BLaER1 (cell line): ENCODE measurements around the gene PITPNC1.
"Not testable (repeated sequence)": the region's sequence is repeated elsewhere in the genome, so short reads cannot be mapped to it uniquely, and the experiment has no call there.

Source experiments
- H3K27ac ChIP-seq: shearing (Covaris generic); formaldehyde crosslinking; 2 replicates; pipeline ENCODE4 v1.8.1; 2022
- H3K27me3 ChIP-seq: shearing (Covaris generic); formaldehyde crosslinking; 2 replicates; pipeline ENCODE4 v1.8.1; 2022
- H3K36me3 ChIP-seq: shearing (Covaris generic); formaldehyde crosslinking; 2 replicates; pipeline ENCODE4 v1.8.1; 2022
- H3K4me1 ChIP-seq: shearing (Covaris generic); formaldehyde crosslinking; 2 replicates; pipeline ENCODE4 v1.8.1; 2022
- H3K4me2 ChIP-seq: shearing (Covaris generic); formaldehyde crosslinking; 2 replicates; pipeline ENCODE4 v1.8.1; 2022
- H3K4me3 ChIP-seq: shearing (Covaris generic); formaldehyde crosslinking; 2 replicates; pipeline ENCODE4 v1.8.1; 2022
- H3K9ac ChIP-seq: shearing (Covaris generic); formaldehyde crosslinking; 2 replicates; pipeline ENCODE4 v1.8.1; 2022
- H3K9me3 ChIP-seq: shearing (Covaris generic); formaldehyde crosslinking; 2 replicates; pipeline ENCODE4 v1.8.1; 2022
- H4K20me1 ChIP-seq: shearing (Covaris generic); formaldehyde crosslinking; 2 replicates; pipeline ENCODE4 v1.8.1; 2022
- Cebpa-rat ChIP-seq: shearing (Covaris generic); IDR thresholded peaks from 2 replicates; pipeline ENCODE4 v1.8.1; 2022

PITPNC1 gene

GRCh38 chr17:67700037-67700724 is 323.1 kb downstream of the PITPNC1 start:
- peak; percentile 82 for TF ChIP-seq Cebpa-rat

GRCh38 chr17:67700725-67701119 is 323.6 kb downstream of the PITPNC1 start:
- no peaks in the 10 kb centered on the region for H3K36me3 ChIP-seq
- H3K27me3 ChIP-seq = peaks cover 28% of the 10 kb centered on the region
- no peak overlapping the region for H3K4me3 ChIP-seq
- peak overlapping the region; percentile 79; the same call in 1 of the 2 replicates for H3K4me2 ChIP-seq
- no peak for TF ChIP-seq Cebpa-rat
- H3K9ac ChIP-seq = no peak overlapping the region
- H4K20me1 ChIP-seq = no peaks in the 10 kb centered on the region
- H3K9me3 ChIP-seq = peaks cover 17% of the 10 kb centered on the region
- H3K4me1 ChIP-seq = peaks cover 68% of the 10 kb centered on the region
- peak overlapping the region; percentile 88 for H3K27ac ChIP-seq

More at GRCh38 chr17:67700037-67700724, 323.1 kb downstream of the PITPNC1 start:
- no peaks in the 10 kb centered on the region for H4K20me1 ChIP-seq
- no peaks in the 10 kb centered on the region for H3K36me3 ChIP-seq
- peaks cover 73% of the 10 kb centered on the region for H3K4me1 ChIP-seq
- H3K27me3 ChIP-seq = peaks cover 28% of the 10 kb centered on the region
- H3K9ac ChIP-seq = peak overlapping the region; percentile 80
- H3K4me2 ChIP-seq = peak overlapping the region; percentile 79
- peak overlapping the region; percentile 88 for H3K27ac ChIP-seq
- peaks cover 16% of the 10 kb centered on the region for H3K9me3 ChIP-seq
- peak overlapping the region; percentile 54 for H3K4me3 ChIP-seq

- not testable (repeated sequence) for H3K9ac ChIP-seq, H4K20me1 ChIP-seq, H3K36me3 ChIP-seq, H3K27ac ChIP-seq, H3K4me2 ChIP-seq, H3K4me3 ChIP-seq
- H3K27me3 ChIP-seq = peaks cover 28% of the 10 kb centered on the region
- H3K4me1 ChIP-seq = peaks cover 50% of the 10 kb centered on the region
- peaks cover 17% of the 10 kb centered on the region for H3K9me3 ChIP-seq
These were observed 325.8 kb downstream of the PITPNC1 start for GRCh38 chr17:67702861-67703260.

GRCh38 chr17:67707442-67707841 is 330.4 kb downstream of the PITPNC1 start:
- no peak for TF ChIP-seq Cebpa-rat
- no peaks in the 10 kb centered on the region for H3K36me3 ChIP-seq
- H4K20me1 ChIP-seq = no peaks in the 10 kb centered on the region
- peaks cover 17% of the 10 kb centered on the region for H3K4me1 ChIP-seq
- H3K4me3 ChIP-seq = no peak overlapping the region
- no peak overlapping the region for H3K4me2 ChIP-seq
- H3K27me3 ChIP-seq = no peaks in the 10 kb centered on the region
- no peak overlapping the region for H3K27ac ChIP-seq
- H3K9me3 ChIP-seq = peaks cover 17% of the 10 kb centered on the region
- no peak overlapping the region for H3K9ac ChIP-seq

- peak overlapping the region; percentile 13; the same call in 1 of the 2 replicates for H3K4me2 ChIP-seq
These were observed 331.3 kb downstream of the PITPNC1 start for GRCh38 chr17:67708378-67708777.

GRCh38 chr17:67711916-67712315 is 334.8 kb downstream of the PITPNC1 start:
- no peaks in the 10 kb centered on the region for H4K20me1 ChIP-seq
- no peak overlapping the region for H3K9ac ChIP-seq
- peaks cover 16% of the 10 kb centered on the region for H3K9me3 ChIP-seq
- H3K27me3 ChIP-seq = no peaks in the 10 kb centered on the region
- H3K27ac ChIP-seq = no peak overlapping the region
- peaks cover 36% of the 10 kb centered on the region for H3K4me1 ChIP-seq
- H3K4me2 ChIP-seq = no peak overlapping the region
- no peak for TF ChIP-seq Cebpa-rat
- no peak overlapping the region for H3K4me3 ChIP-seq
- no peaks in the 10 kb centered on the region for H3K36me3 ChIP-seq

More at GRCh38 chr17:67708378-67708777, 331.3 kb downstream of the PITPNC1 start:
- H4K20me1 ChIP-seq = no peaks in the 10 kb centered on the region
- H3K27me3 ChIP-seq = no peaks in the 10 kb centered on the region
- H3K36me3 ChIP-seq = no peaks in the 10 kb centered on the region
- no peak overlapping the region for H3K4me3 ChIP-seq
- H3K9ac ChIP-seq = no peak overlapping the region
- H3K27ac ChIP-seq = no peak overlapping the region
- peaks cover 27% of the 10 kb centered on the region for H3K9me3 ChIP-seq
- H3K4me1 ChIP-seq = peaks cover 14% of the 10 kb centered on the region
- no peak for TF ChIP-seq Cebpa-rat

GRCh38 chr17:67712375-67712774 is 335.3 kb downstream of the PITPNC1 start:
- peaks cover 16% of the 10 kb centered on the region for H3K9me3 ChIP-seq
- no peaks in the 10 kb centered on the region for H3K36me3 ChIP-seq
- peaks cover 40% of the 10 kb centered on the region for H3K4me1 ChIP-seq
- H3K27me3 ChIP-seq = no peaks in the 10 kb centered on the region
- H3K4me3 ChIP-seq = no peak overlapping the region
- no peak overlapping the region for H3K9ac ChIP-seq
- H4K20me1 ChIP-seq = no peaks in the 10 kb centered on the region
- no peak overlapping the region for H3K4me2 ChIP-seq
- no peak overlapping the region for H3K27ac ChIP-seq
- TF ChIP-seq Cebpa-rat = no peak

GRCh38 chr17:67713169-67713568 is 336.1 kb downstream of the PITPNC1 start:
- no peak overlapping the region for H3K9ac ChIP-seq
- peaks cover 16% of the 10 kb centered on the region for H3K9me3 ChIP-seq
- H3K27me3 ChIP-seq = no peaks in the 10 kb centered on the region
- no peak overlapping the region for H3K4me2 ChIP-seq
- no peak for TF ChIP-seq Cebpa-rat
- H3K4me1 ChIP-seq = peaks cover 34% of the 10 kb centered on the region
- no peaks in the 10 kb centered on the region for H4K20me1 ChIP-seq
- no peaks in the 10 kb centered on the region for H3K36me3 ChIP-seq
- no peak overlapping the region for H3K4me3 ChIP-seq
- no peak overlapping the region for H3K27ac ChIP-seq

- Histone ChIP-seq H3K4me1 (peaks cover 50% of the 10 kb centered on the region), H3K36me3 (peaks cover 15% of the 10 kb centered on the region), H3K4me3 (no peak overlapping the region; the same call in 1 of the 2 replicates), H3K9ac (peak overlapping the region; percentile 99; the same call in 1 of the 2 replicates), H4K20me1 (no peaks in the 10 kb centered on the region), H3K4me2 (peak overlapping the region; percentile 94), H3K27ac (peak overlapping the region; percentile 98), H3K27me3 (no peaks in the 10 kb centered on the region), H3K9me3 (peaks cover 16% of the 10 kb centered on the region)
- no peak for TF ChIP-seq Cebpa-rat
These were observed 339.3 kb downstream of the PITPNC1 start for GRCh38 chr17:67716405-67716798.

- H3K27me3 ChIP-seq = no peaks in the 10 kb centered on the region
- H3K9ac ChIP-seq = peak overlapping the region; percentile 99
- peak overlapping the region; percentile 97 for H3K4me3 ChIP-seq
- peaks cover 23% of the 10 kb centered on the region for H3K36me3 ChIP-seq
- H3K9me3 ChIP-seq = peaks cover 16% of the 10 kb centered on the region
- H3K4me1 ChIP-seq = peaks cover 50% of the 10 kb centered on the region
- no peaks in the 10 kb centered on the region for H4K20me1 ChIP-seq
- no peak for TF ChIP-seq Cebpa-rat
- peak overlapping the region; percentile 94 for H3K4me2 ChIP-seq
- H3K27ac ChIP-seq = peak overlapping the region; percentile 98
These were observed 340.1 kb downstream of the PITPNC1 start for GRCh38 chr17:67717192-67717623.
